Natural killer cell treated with Interleukin-12 subunit alpha and Interleukin-12 subunit beta and Interleukin-15 and Interleukin-18, amount 100 ng/mL, for 72 hours (primary cell): ENCODE results near the gene PRDX5. TPM values are rescaled to one million over a fixed set of nuclear protein-coding genes. Genes with fewer than 3 reads are reported as not detected.
A peak's percentile ranks its signal among the peaks of the same experiment; 100 is the strongest.

ENCODE experiments used
- ATAC-seq, 2 donors: fragments of 150-1000 bp; cut with Tn5 transposase in 1 of 2; sonication (Bioruptor Pico), chemical (Tn5 transposase) in 1 of 2; 2 replicates each; pipeline ENCODE4 v1.10.0; 2021
- DNase-seq: peaks from one replicate; pipeline ENCODE4 v3.0.0; 2022; ENCODE audit warnings: low spot score
- H3K27ac Mint-ChIP-seq, 2 donors: 1 replicate in 1 of 2; 2 replicates in 1 of 2; pipeline ENCODE4 v1.8.0; 2022; ENCODE audit warnings: mixed read lengths in 2 of 2, mild to moderate bottlenecking in 1 of 2, moderate library complexity in 1 of 2
- H3K27me3 Mint-ChIP-seq, 2 donors: 1 replicate in 1 of 2; 2 replicates in 1 of 2; pipeline ENCODE4 v1.8.0; 2022; ENCODE audit warnings: mixed read lengths in 2 of 2
- H3K36me3 Mint-ChIP-seq: one replicate; pipeline ENCODE4 v1.8.0; 2022; ENCODE audit warnings: mixed read lengths
- H3K4me1 Mint-ChIP-seq, 2 donors: 1 replicate in 1 of 2; 2 replicates in 1 of 2; pipeline ENCODE4 v1.8.0; 2022; ENCODE audit warnings: low read depth in 2 of 2, mixed read lengths in 2 of 2, mild to moderate bottlenecking in 1 of 2
- H3K4me3 Mint-ChIP-seq: one replicate; pipeline ENCODE4 v1.8.0; 2022; ENCODE audit warnings: mixed read lengths
- H3K9me3 Mint-ChIP-seq: 2 replicates; pipeline ENCODE4 v1.8.0; 2022; ENCODE audit warnings: mixed read lengths
- total RNA-seq, 2 donors: library from RNA; stranded (reverse); gene quantifications; one replicate each; pipeline ENCODE4 v1.2.3, GENCODE V29; 2022

The PRDX5 gene
- total RNA-seq, 2 donors from 2014 or later, result 83.5 to 116 TPM

- Mint-ChIP-seq H3K27me3 (no peaks in the 10 kb centered on the region), H3K4me3 (peak overlapping the region; percentile 40), H3K27ac (peak overlapping the region; percentile 61 to 79), H3K36me3 (no peaks in the 10 kb centered on the region), H3K9me3 (no peaks in the 10 kb centered on the region), H3K4me1 (peaks cover 40% of the 10 kb centered on the region in 2 donors)
- DNase-seq (peak; percentile 75), ATAC-seq (peak; percentile 67 to 76)
These were observed 17.1 kb downstream of the PRDX5 start for GRCh38 chr11:64334764-64335735.

- Mint-ChIP-seq H3K27me3 (no peaks in the 10 kb centered on the region), H3K36me3 (no peaks in the 10 kb centered on the region), H3K27ac (peak overlapping the region; percentile 92 to 97), H3K4me1 (peaks cover 36 to 40% of the 10 kb centered on the region in 2 donors), H3K9me3 (no peaks in the 10 kb centered on the region), H3K4me3 (peak overlapping the region; percentile 32)
- no peak for ATAC-seq
- no peak for DNase-seq
These were observed 19.8 kb downstream of the PRDX5 start for GRCh38 chr11:64337538-64338249.

- DNase-seq (no peak), ATAC-seq (no peak)
- Mint-ChIP-seq H3K27ac (peak overlapping the region; percentile 92 to 97), H3K4me3 (peak overlapping the region; percentile 90), H3K36me3 (no peaks in the 10 kb centered on the region), H3K27me3 (no peaks in the 10 kb centered on the region), H3K4me1 (peaks cover 36 to 40% of the 10 kb centered on the region in 2 donors), H3K9me3 (no peaks in the 10 kb centered on the region)
These were observed 20.8 kb downstream of the PRDX5 start for GRCh38 chr11:64338716-64339115.

GRCh38 chr11:64339286-64339685 is 21.4 kb downstream of the PRDX5 start:
- Mint-ChIP-seq H3K36me3 (no peaks in the 10 kb centered on the region), H3K4me1 (peaks cover 36 to 39% of the 10 kb centered on the region in 2 donors), H3K27ac (peak overlapping the region; percentile 92 to 97), H3K27me3 (no peaks in the 10 kb centered on the region), H3K4me3 (peak overlapping the region; percentile 90), H3K9me3 (no peaks in the 10 kb centered on the region)
- DNase-seq, result no peak
- no peak for ATAC-seq

- Mint-ChIP-seq H3K27me3 (no peaks in the 10 kb centered on the region), H3K27ac (peak within 1 kb of the TSS; percentile 92 to 97), H3K4me1 (peaks cover 34 to 38% of the 10 kb centered on the region in 2 donors), H3K9me3 (no peaks in the 10 kb centered on the region), H3K36me3 (no peaks in the 10 kb centered on the region), H3K4me3 (peak within 1 kb of the TSS; percentile 90)
- DNase-seq (peak; percentile 89), ATAC-seq (peak; percentile 86 to 90)
These were observed 22.0 kb downstream of the PRDX5 start, which contains the start of gene CCDC88B for GRCh38 chr11:64339754-64340408. CCDC88B (plus strand) TSS chr11:64340204; CDS start chr11:64340267, 63 bp downstream.

GRCh38 chr11:64340671-64341335 is 22.9 kb downstream of the PRDX5 start:
- H3K4me1 Mint-ChIP-seq, result peaks cover 27 to 41% of the 10 kb centered on the region in 2 donors
- no peaks in the 10 kb centered on the region for H3K9me3 Mint-ChIP-seq
- no peaks in the 10 kb centered on the region for H3K27me3 Mint-ChIP-seq

GRCh38 chr11:64341429-64341828 is 23.5 kb downstream of the PRDX5 start:
- H3K27ac Mint-ChIP-seq, result peak overlapping the region in 1 of 2 donors; percentile 97
- DNase-seq (no peak), ATAC-seq (no peak)
- peak overlapping the region; percentile 90 for H3K4me3 Mint-ChIP-seq
- H3K9me3 Mint-ChIP-seq, result no peaks in the 10 kb centered on the region
- H3K27me3 Mint-ChIP-seq, result no peaks in the 10 kb centered on the region
- H3K4me1 Mint-ChIP-seq, result peaks cover 27 to 43% of the 10 kb centered on the region in 2 donors
- no peaks in the 10 kb centered on the region for H3K36me3 Mint-ChIP-seq

More at GRCh38 chr11:64340671-64341335, 22.9 kb downstream of the PRDX5 start:
- Mint-ChIP-seq H3K36me3 (no peaks in the 10 kb centered on the region), H3K4me3 (peak overlapping the region; percentile 90), H3K27ac (peak overlapping the region; percentile 92 to 97)
- ATAC-seq (peak; percentile 64 to 77), DNase-seq (peak; percentile 84)

- DNase-seq (peak; percentile 90), ATAC-seq (peak; percentile 82 to 87)
- Mint-ChIP-seq H3K27me3 (no peaks in the 10 kb centered on the region), H3K9me3 (no peaks in the 10 kb centered on the region), H3K27ac (no peak overlapping the region), H3K36me3 (no peaks in the 10 kb centered on the region), H3K4me1 (peaks cover 27 to 44% of the 10 kb centered on the region in 2 donors), H3K4me3 (peak overlapping the region; percentile 90)
These were observed 24.2 kb downstream of the PRDX5 start for GRCh38 chr11:64341851-64342791.

- ATAC-seq, result no peak
- Mint-ChIP-seq H3K9me3 (no peaks in the 10 kb centered on the region), H3K27me3 (no peaks in the 10 kb centered on the region), H3K27ac (no peak overlapping the region), H3K4me3 (peak overlapping the region; percentile 66), H3K36me3 (no peaks in the 10 kb centered on the region), H3K4me1 (peaks cover 24 to 44% of the 10 kb centered on the region in 2 donors)
- DNase-seq, result no peak
These were observed 25.2 kb downstream of the PRDX5 start for GRCh38 chr11:64342869-64343745.

- H3K4me1 Mint-ChIP-seq, result peaks cover 19 to 45% of the 10 kb centered on the region in 2 donors
- H3K27me3 Mint-ChIP-seq, result no peaks in the 10 kb centered on the region
- H3K9me3 Mint-ChIP-seq, result no peaks in the 10 kb centered on the region
- no peak overlapping the region for H3K27ac Mint-ChIP-seq
- ATAC-seq, result no peak
- DNase-seq, result no peak
- no peak overlapping the region for H3K4me3 Mint-ChIP-seq
- no peaks in the 10 kb centered on the region for H3K36me3 Mint-ChIP-seq
These were observed 26.0 kb downstream of the PRDX5 start for GRCh38 chr11:64343767-64344559.

GRCh38 chr11:64344787-64345186 is 26.9 kb downstream of the PRDX5 start:
- Mint-ChIP-seq H3K4me3 (no peak overlapping the region), H3K9me3 (no peaks in the 10 kb centered on the region), H3K27me3 (no peaks in the 10 kb centered on the region), H3K4me1 (peaks cover 11 to 37% of the 10 kb centered on the region in 2 donors), H3K36me3 (no peaks in the 10 kb centered on the region), H3K27ac (no peak overlapping the region)
- ATAC-seq (no peak), DNase-seq (no peak)
